DND-41 (cell line): ENCODE measurements around the gene ZNF800.

ENCODE experiments used
- ATAC-seq: fragments of 200-7000 bp; cut with Tn5 transposase; 3 replicates; pipeline ENCODE4 v1.9.1; 2021; ENCODE audit warnings: low read depth; ENCODE audit not compliant: insufficient read depth
- DNase-seq: peaks from one replicate; pipeline ENCODE4 v3.0.0-alpha.2; 2020
- H2AFZ ChIP-seq: 2 replicates; pipeline ENCODE4 v1.6.0; 2012; ENCODE audit warnings: low read depth, low read length
- H3K27ac ChIP-seq: 2 replicates; pipeline ENCODE4 v1.5.1; 2012; ENCODE audit warnings: low read length, inconsistent platforms
- H3K27me3 ChIP-seq: fragments of 200-600 bp; sonication (generic); 2 replicates; pipeline ENCODE4 v1.6.0; 2012; ENCODE audit warnings: low read length, mild to moderate bottlenecking, inconsistent platforms; ENCODE audit not compliant: insufficient read depth, poor library complexity
- H3K36me3 ChIP-seq: 2 replicates; pipeline ENCODE4 v1.5.1; 2012; ENCODE audit warnings: low read length, inconsistent platforms; ENCODE audit not compliant: insufficient read depth
- H3K4me1 ChIP-seq: 2 replicates; pipeline ENCODE4 v1.5.1; 2012; ENCODE audit warnings: mild to moderate bottlenecking, low read length; ENCODE audit not compliant: insufficient read depth
- H3K4me2 ChIP-seq: 2 replicates; pipeline ENCODE4 v1.6.0; 2012; ENCODE audit warnings: mild to moderate bottlenecking, moderate library complexity, low read length, inconsistent platforms; ENCODE audit not compliant: insufficient read depth
- H3K4me3 ChIP-seq, 2 experiments: fragments of 200-600 bp in 1 of 2; shearing (Covaris generic) in 1 of 2; 2 replicates each; pipeline ENCODE4 v1.5.1; 2012 to 2016; ENCODE audit warnings: inconsistent platforms in 2 of 2, low read length in 2 of 2, mild to moderate bottlenecking in 2 of 2, low read depth in 1 of 2, moderate library complexity in 1 of 2
- H3K79me2 ChIP-seq: 2 replicates; pipeline ENCODE4 v1.6.0; 2012; ENCODE audit warnings: low read length, inconsistent platforms; ENCODE audit not compliant: insufficient read depth
- H3K9ac ChIP-seq: 2 replicates; pipeline ENCODE4 v1.6.0; 2012; ENCODE audit warnings: low read depth, mild to moderate bottlenecking, inconsistent platforms, low read length, moderate library complexity
- H3K9me3 ChIP-seq: 2 replicates; pipeline ENCODE4 v1.5.1; 2012; ENCODE audit warnings: low read length, moderate library complexity, mild to moderate bottlenecking, inconsistent platforms; ENCODE audit not compliant: insufficient read depth, severe bottlenecking
- H4K20me1 ChIP-seq: 2 replicates; pipeline ENCODE4 v1.6.0; 2012; ENCODE audit warnings: low read length; ENCODE audit not compliant: insufficient read depth
- CTCF ChIP-seq: IDR thresholded peaks from 2 replicates; pipeline ENCODE4 v1.5.1; 2012; ENCODE audit warnings: borderline replicate concordance, low read length, moderate library complexity, mild to moderate bottlenecking; ENCODE audit not compliant: poor library complexity, severe bottlenecking; ENCODE audit errors: extremely low read depth
- EZH2 ChIP-seq: IDR thresholded peaks from 3 replicates; pipeline ENCODE4 v1.6.1; 2012; ENCODE audit warnings: borderline replicate concordance, low read depth, mild to moderate bottlenecking, moderate library complexity, low read length, inconsistent platforms; ENCODE audit not compliant: severe bottlenecking

ZNF800 gene

GRCh38 chr7:127379642-127380041, 12.9 kb downstream of the ZNF800 start:
- Histone ChIP-seq H3K9me3 (no peaks in the 10 kb centered on the region), H3K4me2 (no peak overlapping the region), H2AFZ (no peak overlapping the region), H3K4me3 (no peak overlapping the region), H3K4me1 (peaks cover 4% of the 10 kb centered on the region; the same call in 1 of the 2 replicates), H3K36me3 (peaks cover 66% of the 10 kb centered on the region), H4K20me1 (peaks cover 58% of the 10 kb centered on the region; the same call in 1 of the 2 replicates), H3K9ac (no peak overlapping the region), H3K27me3 (no peaks in the 10 kb centered on the region), H3K27ac (no peak overlapping the region), H3K79me2 (peaks cover 90% of the 10 kb centered on the region)
- DNase-seq (no peak), ATAC-seq (no peak)
- no peak for TF ChIP-seq EZH2
- TF ChIP-seq CTCF: no peak

DNA sequence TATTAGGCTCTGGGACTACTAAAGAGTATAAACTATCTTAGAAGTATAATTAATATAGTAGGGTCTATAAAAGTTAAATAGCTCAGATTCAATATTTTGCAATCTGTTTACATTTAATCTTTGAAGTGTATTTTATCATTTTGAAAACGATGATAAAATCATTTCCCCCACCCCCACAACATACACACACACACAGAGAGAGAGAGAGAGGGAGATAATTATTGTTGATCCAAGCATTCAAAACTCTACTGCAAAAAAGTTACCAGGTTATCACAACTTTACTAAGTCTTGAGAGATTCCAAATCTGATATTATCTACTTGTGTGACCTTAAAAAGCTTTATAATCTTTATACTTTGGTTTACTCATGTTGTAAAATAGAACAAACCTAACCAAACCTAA, 14.0 kb downstream of the ZNF800 start:
- ATAC-seq: no peak
- H3K9ac ChIP-seq: no peak overlapping the region
- H3K79me2 ChIP-seq: peaks cover 93% of the 10 kb centered on the region
- H3K4me3 ChIP-seq: no peak overlapping the region
- peaks cover 74% of the 10 kb centered on the region for H3K36me3 ChIP-seq
- H3K4me2 ChIP-seq: no peak overlapping the region
- no peaks in the 10 kb centered on the region for H3K27me3 ChIP-seq
- TF ChIP-seq CTCF: no peak
- TF ChIP-seq EZH2: no peak
- H4K20me1 ChIP-seq: peaks cover 61% of the 10 kb centered on the region; the same call in 1 of the 2 replicates
- H3K9me3 ChIP-seq: no peaks in the 10 kb centered on the region
- peaks cover 4% of the 10 kb centered on the region; the same call in 1 of the 2 replicates for H3K4me1 ChIP-seq
- no peak overlapping the region for H2AFZ ChIP-seq
- no peak overlapping the region for H3K27ac ChIP-seq
- no peak for DNase-seq

DNA sequence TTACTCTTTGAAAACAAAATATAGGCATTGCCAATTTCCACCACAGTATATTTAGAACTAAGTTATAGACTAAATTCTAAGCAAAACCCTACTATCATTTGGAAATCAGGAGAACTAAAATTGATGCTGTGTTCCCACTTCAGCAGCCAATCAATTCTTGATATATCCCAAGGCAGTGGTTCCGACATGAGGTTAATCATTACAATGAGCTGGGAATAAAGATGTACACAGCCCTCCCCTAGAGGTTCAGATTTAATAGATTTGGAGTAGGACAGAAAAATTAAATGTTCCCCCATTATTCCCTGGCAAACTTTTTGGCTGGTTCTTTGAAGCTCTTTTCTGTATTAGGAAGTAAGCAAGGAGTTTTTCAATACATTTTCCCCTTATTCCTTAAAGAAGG, 15.1 kb downstream of the ZNF800 start:
- H2AFZ ChIP-seq: no peak overlapping the region
- no peak overlapping the region for H3K27ac ChIP-seq
- no peak overlapping the region for H3K4me2 ChIP-seq
- H3K9me3 ChIP-seq: no peaks in the 10 kb centered on the region
- no peaks in the 10 kb centered on the region for H3K27me3 ChIP-seq
- no peak overlapping the region for H3K4me3 ChIP-seq
- DNase-seq: no peak
- peaks cover 4% of the 10 kb centered on the region; the same call in 1 of the 2 replicates for H3K4me1 ChIP-seq
- H3K36me3 ChIP-seq: peaks cover 74% of the 10 kb centered on the region
- peaks cover 53% of the 10 kb centered on the region; the same call in 1 of the 2 replicates for H4K20me1 ChIP-seq
- H3K79me2 ChIP-seq: peaks cover 92% of the 10 kb centered on the region
- H3K9ac ChIP-seq: no peak overlapping the region
- ATAC-seq: no peak
- TF ChIP-seq EZH2: no peak
- no peak for TF ChIP-seq CTCF
